ENCODE results near the gene ANXA8. TPM values are rescaled to one million over a fixed set of nuclear protein-coding genes. Genes with fewer than 3 reads are reported as not detected.

Gene ANXA8
- total RNA-seq, 4 donors from 2014 or later = 101 to 213 (median 180) TPM

GRCh38 chr10:47451273-47451997, 32.5 kb downstream of the ANXA8 start:
- Histone ChIP-seq H3K36me3 (no peaks in the 10 kb centered on the region), H3K4me3 (no peak overlapping the region), H3K4me1 (no peaks in the 10 kb centered on the region), H3K27ac (no peak overlapping the region), H3K27me3 (no peaks in the 10 kb centered on the region), H3K9me3 (peaks cover 0 to 4% (median 0%) of the 10 kb centered on the region in 3 donors)
- intact Hi-C loops (cut with DNase I) = no loop called here
- no peak for TF ChIP-seq CTCF (IDR thresholded peaks at IDR 0.05)
- TF ChIP-seq POLR2A (IDR thresholded peaks at IDR 0.05) = no peak
- no peak for DNase-seq
- WGBS, 2 donors = 67 to 77% methylated on average over 2 to 6 of the region's 13 CpGs

GRCh38 chr10:47450442-47450841, 33.5 kb downstream of the ANXA8 start:
- Histone ChIP-seq H3K4me1 (no peaks in the 10 kb centered on the region), H3K27ac (no peak overlapping the region), H3K4me3 (no peak overlapping the region), H3K27me3 (no peaks in the 10 kb centered on the region), H3K36me3 (no peaks in the 10 kb centered on the region), H3K9me3 (peaks cover 0 to 14% (median 7%) of the 10 kb centered on the region in 3 donors)
- intact Hi-C loops (cut with DNase I) = no loop called here
- 75 to 80% methylated on average over 1 to 2 of the region's 2 CpGs for WGBS, 2 donors
- no peak for TF ChIP-seq CTCF (IDR thresholded peaks at IDR 0.05)
- TF ChIP-seq POLR2A (IDR thresholded peaks at IDR 0.05) = no peak
- no peak for DNase-seq

- no peak overlapping the region for H3K27ac ChIP-seq
- no peak for DNase-seq
- intact Hi-C loops (cut with DNase I) = no loop called here
Measured at GRCh38 chr10:47449979-47450378, 33.9 kb downstream of the ANXA8 start.

GRCh38 chr10:47449102-47449978, 34.6 kb downstream of the ANXA8 start:
- DNase-seq = no peak
- TF ChIP-seq POLR2A (IDR thresholded peaks at IDR 0.05) (no peak), CTCF (IDR thresholded peaks at IDR 0.05) (no peak)
- H3K9me3 ChIP-seq = peaks cover 0 to 21% (median 9%) of the 10 kb centered on the region in 3 donors
- H3K4me1 ChIP-seq = no peaks in the 10 kb centered on the region
- H3K36me3 ChIP-seq = no peaks in the 10 kb centered on the region
- intact Hi-C loops (cut with DNase I) = no loop called here
- no peaks in the 10 kb centered on the region for H3K27me3 ChIP-seq
- no peak overlapping the region for H3K27ac ChIP-seq
- WGBS, 2 donors = 30 to 73% methylated on average over 4 to 8 of the region's 9 CpGs
- H3K4me3 ChIP-seq = no peak overlapping the region

More at GRCh38 chr10:47449979-47450378, 33.9 kb downstream of the ANXA8 start:
- no peak for TF ChIP-seq POLR2A (IDR thresholded peaks at IDR 0.05)
- TF ChIP-seq CTCF (IDR thresholded peaks at IDR 0.05) = no peak
- 100% methylated on average over 2 of the region's 10 CpGs; no CpG with 5 or more reads in 1 of the 2 donors for WGBS, 2 donors
- Histone ChIP-seq H3K4me1 (no peaks in the 10 kb centered on the region), H3K27me3 (no peaks in the 10 kb centered on the region), H3K36me3 (no peaks in the 10 kb centered on the region), H3K9me3 (peaks cover 0 to 18% (median 9%) of the 10 kb centered on the region in 3 donors), H3K4me3 (no peak overlapping the region)

GRCh38 chr10:47447705-47448104, 36.2 kb downstream of the ANXA8 start:
- no peak overlapping the region for H3K27ac ChIP-seq
- H3K36me3 ChIP-seq = no peaks in the 10 kb centered on the region
- peaks cover 0 to 21% (median 9%) of the 10 kb centered on the region in 3 donors for H3K9me3 ChIP-seq
- no peaks in the 10 kb centered on the region for H3K4me1 ChIP-seq
- H3K27me3 ChIP-seq = no peaks in the 10 kb centered on the region
- intact Hi-C loops (cut with DNase I) = no loop called here
- 76 to 78% methylated on average over 2 of the region's 3 CpGs for WGBS, 2 donors
- H3K4me3 ChIP-seq = no peak overlapping the region
- TF ChIP-seq CTCF (IDR thresholded peaks at IDR 0.05) = no peak
- DNase-seq = no peak

All from esophagus squamous epithelium (tissue), 5 donors.